Stimulated activated CD4-positive, alpha-beta T cell treated with anti-CD3 and anti-CD28 coated beads, Interleukin-12 subunit alpha, Interleukin-12 subunit beta, amount 100 ng/mL, for 24 hours (primary cell): Measurements from ENCODE around the gene HLA-DRB5.
"Not testable (repeated sequence)": the region's sequence is repeated elsewhere in the genome, so short reads cannot be mapped to it uniquely, and the experiment has no call there.

ENCODE experiments used
- DNase-seq, 2 experiments: peaks; one replicate each; pipeline ENCODE4 v3.0.0-alpha.2; 2020; ENCODE audit warnings: low read depth in 2 of 2

The HLA-DRB5 gene

GRCh38 chr6:32517654-32518445, 12.2 kb downstream of the HLA-DRB5 start:
- no peak for DNase-seq

- no peak for DNase-seq
Measured at GRCh38 chr6:32501016-32501415, 29.1 kb downstream of the HLA-DRB5 start.

GRCh38 chr6:32492351-32492750, 37.7 kb downstream of the HLA-DRB5 start:
- DNase-seq = no peak

GRCh38 chr6:32491700-32492099, 38.4 kb downstream of the HLA-DRB5 start:
- no peak for DNase-seq

GRCh38 chr6:32488083-32488482, 42.0 kb downstream of the HLA-DRB5 start:
- no peak for DNase-seq

- DNase-seq = no peak
Measured at GRCh38 chr6:32484614-32484998, 45.5 kb downstream of the HLA-DRB5 start.

DNA sequence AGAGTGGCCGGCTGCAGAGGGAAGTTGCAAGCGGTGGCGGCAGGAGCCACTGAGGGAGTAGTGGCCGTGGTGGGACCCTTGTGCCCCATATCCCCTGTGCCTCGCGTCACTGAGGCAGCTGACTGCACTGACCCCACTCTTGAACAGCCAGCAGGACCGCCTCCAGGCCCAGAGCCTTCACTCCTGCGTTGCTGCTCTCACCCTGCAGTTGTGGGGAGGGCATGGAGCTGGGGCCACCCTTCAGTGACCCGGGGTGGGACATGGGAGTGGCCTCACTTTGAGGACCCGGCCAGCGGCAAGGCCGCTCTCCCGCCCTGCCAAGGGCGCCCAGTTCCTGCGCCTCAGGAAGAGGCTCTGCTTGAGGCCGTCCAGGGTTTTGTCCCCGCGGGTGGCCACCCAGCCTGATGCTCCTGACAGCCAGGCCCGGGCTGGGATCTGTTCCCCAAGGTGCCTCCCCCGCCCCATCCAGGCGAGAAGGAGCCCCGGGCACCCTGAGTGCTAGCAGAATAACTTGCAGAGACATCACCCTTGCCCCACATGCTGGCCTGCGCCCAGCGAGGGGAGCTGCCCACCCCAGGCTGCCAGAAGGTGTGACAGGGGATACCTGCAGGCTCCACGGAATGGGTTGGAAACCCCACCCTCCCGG, 46.0 kb downstream of the HLA-DRB5 start:
- no peak for DNase-seq

- DNase-seq = no peak
Measured at GRCh38 chr6:32475392-32476206, 54.5 kb downstream of the HLA-DRB5 start.

GRCh38 chr6:32473376-32474348, 56.4 kb downstream of the HLA-DRB5 start:
- not testable (repeated sequence) for DNase-seq

DNA sequence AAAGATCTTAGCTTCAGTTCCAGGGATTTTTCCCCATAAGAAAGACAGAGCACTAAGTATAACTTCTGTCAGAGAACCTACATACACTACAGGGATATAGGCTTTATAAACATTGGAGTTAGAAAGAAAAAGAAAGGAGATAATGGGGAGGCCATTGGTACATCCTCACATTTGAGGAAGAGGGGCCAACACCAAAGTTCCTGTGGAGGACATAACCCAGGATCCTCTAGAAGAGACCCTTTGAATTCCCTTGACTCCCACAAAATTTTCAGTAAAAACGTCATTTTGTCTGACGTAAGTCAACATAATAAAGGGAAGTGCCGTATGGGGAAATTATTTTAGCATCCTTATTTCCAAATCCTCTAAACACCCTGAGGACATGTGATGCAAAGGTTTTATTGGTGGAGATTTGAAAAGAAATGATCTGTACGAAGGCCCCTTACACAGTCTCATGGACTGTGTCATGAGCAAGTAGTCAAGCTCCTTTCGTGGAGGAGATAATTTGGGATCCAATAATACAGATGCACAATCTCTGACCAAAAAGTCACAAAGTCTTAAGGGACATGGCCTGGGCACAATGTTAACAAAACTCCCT, 57.2 kb downstream of the HLA-DRB5 start:
- no peak for DNase-seq

DNA sequence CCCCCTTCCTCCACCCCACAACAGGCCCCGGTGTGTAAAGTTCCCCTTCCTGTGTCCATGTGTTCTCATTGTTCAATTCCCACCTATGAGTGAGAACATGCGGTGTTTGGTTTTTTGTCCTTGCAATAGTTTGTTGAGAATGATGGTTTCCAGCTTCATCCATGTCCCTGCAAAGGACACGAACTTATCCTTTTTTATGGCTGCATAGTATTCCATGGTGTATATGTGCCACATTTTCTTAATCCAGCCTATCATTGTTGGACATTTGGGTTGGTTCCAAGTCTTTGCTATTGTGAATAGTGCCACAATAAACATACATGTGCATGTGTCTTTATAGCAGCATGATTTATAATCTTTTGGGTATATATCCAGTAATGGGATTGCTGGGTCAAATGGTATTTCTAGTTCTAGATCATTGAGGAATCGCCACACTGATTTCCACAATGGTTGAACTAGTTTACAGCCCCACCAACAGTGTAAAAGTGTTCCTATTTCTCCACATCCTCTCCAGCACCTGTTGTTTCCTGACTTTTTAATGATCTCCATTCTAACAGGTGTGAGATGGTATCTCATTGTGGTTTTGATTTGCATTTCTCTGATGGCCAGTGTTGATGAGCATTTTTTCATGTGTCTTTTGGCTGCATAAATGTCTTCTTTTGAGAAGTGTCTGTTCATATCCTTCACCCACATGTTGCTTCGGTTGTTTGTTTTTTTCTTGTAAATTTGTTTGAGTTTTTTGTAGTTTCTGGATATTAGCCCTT, 62.2 kb downstream of the HLA-DRB5 start:
- not testable (repeated sequence) for DNase-seq
